NOMO-1 treated with DMSO at 0.1 percent for 48 hours (cell line): Measurements from ENCODE around the gene PAFAH2.
"Not testable (repeated sequence)": the region's sequence is repeated elsewhere in the genome, so short reads cannot be mapped to it uniquely, and the experiment has no call there.

Source experiments
- DNase-seq: peaks from one replicate; lab custom pipeline; 2025; ENCODE audit not compliant: unreplicated experiment; lab: John Stamatoyannopoulos, UW

PAFAH2 gene

DNA sequence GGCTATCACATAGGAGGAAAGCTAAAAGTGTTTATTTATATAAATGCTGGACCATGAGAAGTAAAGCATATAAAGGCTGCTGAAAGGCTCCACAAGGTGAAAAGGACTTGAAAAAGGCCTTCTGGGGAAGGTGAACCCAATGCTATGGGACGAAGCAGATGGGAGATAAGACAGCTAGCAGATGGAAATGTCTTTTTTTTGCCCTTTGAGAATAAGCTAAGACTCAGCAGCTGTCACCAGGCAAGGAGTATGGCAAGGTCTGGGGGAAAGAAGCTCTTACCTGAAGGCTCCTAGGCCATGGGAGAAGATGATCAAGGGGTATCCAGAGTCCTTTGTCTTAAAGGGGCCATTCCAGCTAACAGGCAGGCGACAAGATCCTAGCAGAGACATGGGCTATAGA is 9.9 kb downstream of the PAFAH2 start:
- DNase-seq, result no peak

DNA sequence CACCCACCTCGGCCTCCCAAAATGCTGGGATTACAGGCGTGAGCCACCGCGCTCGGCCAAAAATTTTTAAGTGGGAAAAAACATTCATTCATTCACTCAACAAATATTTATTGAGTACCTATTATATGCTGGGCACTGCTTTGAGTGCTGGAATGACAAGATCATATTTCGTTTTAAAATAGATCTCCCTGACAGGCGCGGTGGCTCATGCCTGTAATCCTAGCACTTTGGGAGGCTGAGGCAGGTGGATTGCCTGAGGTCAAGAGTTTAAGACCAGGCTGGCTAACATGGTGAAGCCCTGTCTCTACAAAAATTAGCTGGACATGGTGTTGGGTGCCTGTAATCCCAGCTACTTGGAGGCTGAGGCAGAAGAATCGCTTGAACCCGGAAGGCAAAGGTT is 11.1 kb downstream of the PAFAH2 start:
- not testable (repeated sequence) for DNase-seq

DNA sequence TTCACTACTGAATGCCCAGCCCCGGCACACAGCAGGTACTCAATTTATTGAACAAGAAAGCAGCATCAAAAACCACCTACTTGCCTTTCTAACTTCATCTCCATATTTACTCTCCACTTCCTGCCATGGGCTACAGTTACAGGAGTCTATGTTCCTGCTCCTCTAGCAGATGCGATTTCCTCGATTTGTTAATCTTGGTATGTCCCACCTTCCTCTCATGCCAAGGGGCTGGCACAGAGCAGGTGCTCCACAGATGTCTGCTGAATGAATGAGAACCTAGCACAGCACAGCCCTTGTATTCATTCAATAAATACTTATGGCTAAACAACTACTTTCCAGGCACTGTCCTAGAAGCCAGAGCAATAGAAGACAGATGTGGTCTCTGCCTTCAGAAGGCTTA is 12.2 kb downstream of the PAFAH2 start:
- DNase-seq, result no peak

- DNase-seq, result no peak
Observed at GRCh38 chr1:25985171-25985570, 12.7 kb downstream of the PAFAH2 start.

- no peak for DNase-seq
Observed at GRCh38 chr1:25979210-25979609, 18.7 kb downstream of the PAFAH2 start.

- no peak for DNase-seq
Observed at GRCh38 chr1:25978403-25978802, 19.5 kb downstream of the PAFAH2 start.

GRCh38 chr1:25977801-25978200 is 20.1 kb downstream of the PAFAH2 start:
- DNase-seq, result no peak

GRCh38 chr1:25973610-25974321 is 24.1 kb downstream of the PAFAH2 start:
- no peak for DNase-seq

DNA sequence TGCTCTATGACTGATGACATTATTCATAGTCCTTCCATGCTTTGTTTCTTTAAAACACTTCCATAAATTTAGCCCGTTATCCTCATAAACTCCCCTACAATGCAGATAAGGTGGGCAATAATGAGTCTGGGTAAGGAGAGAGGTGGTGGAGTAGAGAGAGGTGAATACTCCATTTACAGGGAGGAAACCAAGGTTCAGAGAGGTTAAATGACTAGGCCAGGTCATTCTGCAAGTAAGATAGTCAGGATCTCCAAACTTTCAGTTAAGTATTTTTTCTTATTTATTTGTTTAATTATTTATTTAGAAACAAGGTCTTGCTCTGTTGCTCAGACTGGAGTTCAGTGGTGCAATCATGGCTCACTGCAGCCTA is 26.1 kb downstream of the PAFAH2 start:
- DNase-seq, result no peak

GRCh38 chr1:25971066-25971810 is 26.6 kb downstream of the PAFAH2 start:
- peak; percentile 68 for DNase-seq

- no peak for DNase-seq
Observed at GRCh38 chr1:25967308-25967707, 30.6 kb downstream of the PAFAH2 start.

DNA sequence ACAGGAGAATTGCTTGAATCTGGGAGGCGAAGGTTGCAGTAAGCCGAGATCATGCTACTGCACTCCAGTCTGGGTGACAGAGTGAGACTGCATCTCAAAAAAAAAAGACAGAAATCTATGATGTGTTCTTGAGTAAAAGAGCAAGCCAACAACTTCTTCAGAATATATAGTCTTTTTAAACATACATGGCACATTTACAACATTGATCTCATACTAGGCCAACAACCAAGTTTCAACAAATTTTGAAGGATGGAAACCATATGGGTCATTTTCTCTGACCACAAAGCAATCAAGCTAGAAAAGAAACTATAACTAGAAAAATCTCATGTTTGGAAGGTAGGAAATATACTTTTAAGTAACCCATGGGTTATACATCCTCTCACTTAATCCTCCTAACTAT is 38.3 kb downstream of the PAFAH2 start:
- no peak for DNase-seq

- no peak for DNase-seq
Observed at GRCh38 chr1:25958465-25958864, 39.4 kb downstream of the PAFAH2 start.

GRCh38 chr1:25955553-25955952 is 42.3 kb downstream of the PAFAH2 start:
- no peak for DNase-seq

DNA sequence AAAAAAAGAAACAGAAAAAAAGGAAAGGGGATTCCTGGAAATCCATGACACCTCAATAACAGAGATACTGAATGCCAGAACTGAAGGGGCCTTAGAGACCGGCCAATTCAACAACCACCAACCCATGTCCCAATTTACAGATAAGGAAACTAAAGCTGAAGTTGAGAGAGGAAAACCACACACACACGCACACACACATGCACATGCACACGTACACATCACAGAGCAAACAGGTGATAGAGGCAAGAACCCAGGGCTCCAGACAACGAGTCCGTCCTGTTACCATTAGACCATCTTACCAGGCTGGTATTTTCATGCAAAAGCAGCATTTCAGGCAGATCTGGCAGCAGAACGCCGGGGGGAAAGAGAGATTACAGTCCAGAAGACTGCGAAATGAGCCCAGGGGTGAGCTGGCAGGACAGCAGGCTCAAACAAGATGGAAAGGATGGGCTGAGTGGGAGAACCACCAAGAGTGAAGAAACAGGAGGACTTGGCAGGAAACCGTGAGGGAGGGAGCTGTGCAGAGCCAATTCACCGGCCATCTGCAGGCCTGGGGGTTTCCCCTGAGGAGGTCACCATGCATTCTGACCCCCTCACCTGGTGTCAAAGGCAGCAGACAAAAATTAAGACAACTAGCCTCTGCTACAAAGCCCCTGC is 43.5 kb downstream of the PAFAH2 start:
- no peak for DNase-seq

DNA sequence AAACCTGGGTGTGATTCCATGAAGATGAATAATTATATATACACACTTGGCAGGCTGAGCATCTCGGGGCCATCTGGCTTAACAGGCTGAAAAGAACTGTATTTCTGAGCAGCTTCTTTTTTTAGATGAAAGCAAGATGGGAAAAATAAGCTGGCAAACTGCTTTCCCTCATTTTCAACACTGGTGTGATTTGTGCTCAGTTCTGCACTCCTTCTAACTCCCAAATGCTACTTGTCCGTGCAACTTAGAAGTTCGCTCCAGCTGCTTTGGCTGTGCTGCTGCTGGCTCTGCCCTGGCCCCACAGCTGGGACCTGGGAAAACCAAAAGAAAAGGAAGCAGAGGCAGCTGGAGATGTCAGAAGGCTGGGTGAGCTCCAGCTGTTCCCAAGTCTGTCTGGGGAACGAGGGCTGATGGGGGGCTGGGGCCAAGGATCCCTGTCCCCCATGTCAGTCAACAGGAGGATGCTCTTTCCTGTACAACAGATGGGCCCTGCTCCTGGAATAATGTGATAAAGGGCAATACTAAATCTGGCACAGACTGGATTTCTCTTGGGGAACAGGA is 44.9 kb downstream of the PAFAH2 start:
- DNase-seq, result no peak

DNA sequence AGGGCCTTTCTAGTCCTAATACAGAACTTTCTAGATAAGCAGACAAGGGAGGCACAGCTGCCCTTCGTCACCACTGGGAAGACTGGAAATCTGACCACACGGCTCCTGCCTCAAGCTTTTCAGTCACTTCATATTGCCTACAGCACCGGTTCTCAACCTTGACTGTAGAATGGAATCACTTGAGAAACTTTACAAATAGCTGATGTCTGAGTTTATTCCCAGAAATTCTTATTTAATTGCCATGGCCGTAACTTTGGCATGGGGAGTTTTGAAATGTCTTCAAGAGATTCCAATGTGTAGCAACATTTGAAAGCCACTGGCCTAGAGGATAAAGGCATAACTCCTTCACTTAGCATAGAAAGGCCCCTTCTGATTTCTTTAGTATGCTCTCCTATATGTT is 49.2 kb downstream of the PAFAH2 start:
- no peak for DNase-seq

DNA sequence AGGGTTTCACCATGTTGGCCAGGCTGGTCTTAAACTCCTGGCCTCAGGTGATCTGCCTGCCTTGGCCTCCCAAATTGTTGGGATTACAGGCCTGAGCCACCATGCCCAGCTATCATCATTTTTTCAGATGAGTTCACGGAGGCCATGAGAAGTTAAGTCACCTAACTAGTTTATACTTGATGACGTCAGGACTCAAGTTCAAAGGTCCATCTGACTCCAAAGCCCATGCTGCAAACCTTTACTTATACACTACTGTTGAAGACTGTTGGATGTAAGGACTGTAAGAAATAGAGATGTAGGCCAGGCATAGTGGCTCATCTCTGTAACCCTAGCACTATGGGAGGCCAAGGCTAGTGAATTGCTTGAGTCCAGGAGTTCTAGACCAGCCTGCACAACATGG is 50.8 kb downstream of the PAFAH2 start:
- no peak for DNase-seq

GRCh38 chr1:25945761-25946160 is 52.1 kb downstream of the PAFAH2 start:
- no peak for DNase-seq

DNA sequence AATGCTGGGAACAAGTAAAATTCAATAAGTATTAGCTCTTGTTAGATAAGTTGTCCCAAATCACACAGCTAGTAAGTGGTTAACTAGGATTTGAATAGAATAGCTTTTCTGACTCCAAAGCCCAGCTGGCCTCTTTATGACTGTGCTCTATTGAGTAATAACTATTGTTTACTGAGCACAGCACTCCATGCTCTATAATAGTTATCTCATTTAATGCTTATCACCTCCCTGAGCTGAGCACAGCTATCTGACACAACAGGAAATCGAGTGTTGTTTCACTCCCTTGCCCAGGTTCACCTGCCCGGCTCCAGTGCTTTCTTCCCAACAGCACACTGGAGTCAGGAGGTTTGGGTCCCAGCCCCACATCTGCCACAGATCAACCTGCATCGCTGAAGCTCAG is 52.9 kb downstream of the PAFAH2 start:
- no peak for DNase-seq

- not testable (repeated sequence) for DNase-seq
Observed at GRCh38 chr1:25943511-25943910, 54.4 kb downstream of the PAFAH2 start.

DNA sequence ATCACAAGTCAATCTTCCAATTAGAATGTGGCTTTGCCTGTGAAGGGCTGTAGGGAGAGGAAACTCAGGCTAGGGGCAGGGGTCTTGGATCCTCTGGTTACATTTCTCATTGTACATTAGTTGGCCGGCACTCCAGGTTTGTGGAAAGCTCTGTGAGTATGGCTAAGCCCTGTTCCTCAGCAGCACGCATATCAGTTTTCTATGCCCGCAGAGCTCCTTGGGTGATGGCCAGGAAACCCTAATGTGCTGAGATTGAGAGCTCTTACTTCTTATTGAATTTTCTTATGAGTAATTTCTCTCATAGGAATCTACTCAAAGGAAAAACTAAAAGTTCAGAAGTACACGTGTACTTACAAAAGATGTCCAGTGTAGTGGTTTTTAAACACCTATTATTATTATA is 60.9 kb downstream of the PAFAH2 start:
- DNase-seq, result no peak
